Liver (tissue), 9 donors: ENCODE measurements around the gene PEX16. TPM values are rescaled to one million over a fixed set of nuclear protein-coding genes. Genes with fewer than 3 reads are reported as not detected.

Source experiments
- DNase-seq: peaks from one replicate; pipeline ENCODE4 v3.0.0-alpha.2; 2017; ENCODE audit warnings: low spot score
- H3K27ac ChIP-seq, 2 donors: one replicate each; pipeline ENCODE4 v1.7.0; 2013; ENCODE audit warnings: inconsistent platforms in 2 of 2, low read length in 2 of 2, control low read depth in 1 of 2, low read depth in 1 of 2, mild to moderate bottlenecking in 1 of 2
- H3K27me3 ChIP-seq, 4 donors: one replicate each; pipeline versions ENCODE4 v1.6.1 to v1.7.0; 2013; ENCODE audit warnings: low read length in 3 of 4, inconsistent platforms in 1 of 4, mild to moderate bottlenecking in 1 of 4, moderate library complexity in 1 of 4; ENCODE audit not compliant: control insufficient read depth in 4 of 4, insufficient read depth in 4 of 4
- H3K36me3 ChIP-seq, 4 donors: one replicate each; pipeline versions ENCODE4 v1.6.1 to v1.7.0; 2013; ENCODE audit warnings: low read length in 3 of 4, mild to moderate bottlenecking in 3 of 4, low read depth in 1 of 4, moderate library complexity in 1 of 4; ENCODE audit not compliant: control insufficient read depth in 4 of 4, insufficient read depth in 3 of 4
- H3K4me1 ChIP-seq, 4 donors: one replicate each; pipeline versions ENCODE4 v1.6.1 to v1.7.0; 2013; ENCODE audit warnings: low read length in 3 of 4, mild to moderate bottlenecking in 3 of 4, moderate library complexity in 1 of 4; ENCODE audit not compliant: control insufficient read depth in 4 of 4, insufficient read depth in 4 of 4
- H3K4me3 ChIP-seq, 3 donors: one replicate each; pipeline versions ENCODE4 v1.6.1 to v1.7.0; 2013; ENCODE audit warnings: low read length in 3 of 3, control low read depth in 1 of 3, low read depth in 1 of 3, mild to moderate bottlenecking in 1 of 3
- H3K9ac ChIP-seq, 2 donors: one replicate each; pipeline ENCODE4 v1.7.0; 2013; ENCODE audit warnings: low read length in 2 of 2, mild to moderate bottlenecking in 2 of 2, moderate library complexity in 2 of 2, control low read depth in 1 of 2, low read depth in 1 of 2
- H3K9me3 ChIP-seq, 4 donors: one replicate each; pipeline versions ENCODE4 v1.6.1 to v1.7.0; 2013; ENCODE audit warnings: low read length in 3 of 4; ENCODE audit not compliant: control insufficient read depth in 4 of 4
- CTCF ChIP-seq: fragments of 150-350 bp; IDR thresholded peaks from 2 replicates; pipeline ENCODE4 v1.5.1; 2017; ENCODE audit warnings: improper control_type of control experiment, low read depth, low read length; ENCODE audit not compliant: missing input control
- FOXA1 ChIP-seq: IDR thresholded peaks from 2 replicates; pipeline ENCODE4 v1.6.1; 2016; ENCODE audit warnings: antibody characterized with exemption
- FOXA2 ChIP-seq: IDR thresholded peaks from 2 replicates; pipeline ENCODE4 v1.6.1; 2016; ENCODE audit warnings: antibody characterized with exemption
- GABPA ChIP-seq, 2 donors: IDR thresholded peaks in 1 of 2; conservative IDR thresholded peaks in 1 of 2; 2 replicates each; pipeline ENCODE4 v1.6.1; 2016; ENCODE audit warnings: antibody characterized with exemption in 2 of 2, mild to moderate bottlenecking in 1 of 2, moderate library complexity in 1 of 2
- HNF4A ChIP-seq, 2 donors: conservative IDR thresholded peaks; 2 replicates each; pipeline ENCODE4 v1.6.1; 2016; ENCODE audit warnings: antibody characterized with exemption in 2 of 2, mild to moderate bottlenecking in 2 of 2
- RAD21 ChIP-seq, 2 donors: IDR thresholded peaks; 2 replicates each; pipeline ENCODE4 v1.6.1; 2016; ENCODE audit warnings: antibody characterized with exemption in 2 of 2, mild to moderate bottlenecking in 2 of 2
- RXRA ChIP-seq, 2 donors: IDR thresholded peaks; 2 replicates each; pipeline ENCODE4 v1.6.1; 2017 to 2018; ENCODE audit warnings: antibody characterized with exemption in 2 of 2, mild to moderate bottlenecking in 1 of 2
- SP1 ChIP-seq: IDR thresholded peaks from 2 replicates; pipeline ENCODE4 v1.6.1; 2018; ENCODE audit warnings: antibody characterized with exemption, mild to moderate bottlenecking
- TAF1 ChIP-seq: conservative IDR thresholded peaks from 2 replicates; pipeline ENCODE4 v1.6.1; 2016; ENCODE audit warnings: antibody characterized with exemption, mild to moderate bottlenecking
- YY1 ChIP-seq: IDR thresholded peaks from 2 replicates; pipeline ENCODE4 v1.6.1; 2016; ENCODE audit warnings: antibody characterized with exemption, mild to moderate bottlenecking
- WGBS: extraction: QIAGEN DNeasy Blood & Tissue Kit; methylation state at CpG from one replicate; pipeline ENCODE4 v1.1.7; 2013; 5-methylcytosine and 5-hydroxymethylcytosine counted together
- polyA plus RNA-seq, 2 donors: library from polyadenylated mRNA; stranded (reverse) in 1 of 2; unstranded in 1 of 2; fragments of 200-250 nt in 1 of 2; fragments of >200 nt in 1 of 2; fragmentation: Nextera tagmentation in 1 of 2; extraction: Ambion mirVana in 1 of 2; gene quantifications; one replicate each; pipeline versions ENCODE4 v1.2.1 to v1.2.3, GENCODE V29; 2013 to 2015
- total RNA-seq, 2 donors: library from RNA; depleted of rRNA; stranded (reverse); fragments of >200 nt; gene quantifications; one replicate each; pipeline ENCODE4 v1.2.3, GENCODE V29; 2014
- TF ChIP-seq, protein P1 (sequence below): IDR thresholded peaks from 2 replicates; pipeline ENCODE4 v1.6.1; 2016; ENCODE audit warnings: antibody characterized with exemption
- TF ChIP-seq, protein P2 (sequence below): IDR thresholded peaks from 2 replicates; pipeline ENCODE4 v1.6.1; 2016; ENCODE audit warnings: antibody characterized with exemption
- donor health status: healthy.
- donor health status: healthy.
- donor health status: healthy.
- donor health status: healthy.
- donor health status: healthy.

The PEX16 gene
- total and polyA plus RNA-seq, 4 donors = 18.8 to 41.2 (median 29.8) TPM

DNA sequence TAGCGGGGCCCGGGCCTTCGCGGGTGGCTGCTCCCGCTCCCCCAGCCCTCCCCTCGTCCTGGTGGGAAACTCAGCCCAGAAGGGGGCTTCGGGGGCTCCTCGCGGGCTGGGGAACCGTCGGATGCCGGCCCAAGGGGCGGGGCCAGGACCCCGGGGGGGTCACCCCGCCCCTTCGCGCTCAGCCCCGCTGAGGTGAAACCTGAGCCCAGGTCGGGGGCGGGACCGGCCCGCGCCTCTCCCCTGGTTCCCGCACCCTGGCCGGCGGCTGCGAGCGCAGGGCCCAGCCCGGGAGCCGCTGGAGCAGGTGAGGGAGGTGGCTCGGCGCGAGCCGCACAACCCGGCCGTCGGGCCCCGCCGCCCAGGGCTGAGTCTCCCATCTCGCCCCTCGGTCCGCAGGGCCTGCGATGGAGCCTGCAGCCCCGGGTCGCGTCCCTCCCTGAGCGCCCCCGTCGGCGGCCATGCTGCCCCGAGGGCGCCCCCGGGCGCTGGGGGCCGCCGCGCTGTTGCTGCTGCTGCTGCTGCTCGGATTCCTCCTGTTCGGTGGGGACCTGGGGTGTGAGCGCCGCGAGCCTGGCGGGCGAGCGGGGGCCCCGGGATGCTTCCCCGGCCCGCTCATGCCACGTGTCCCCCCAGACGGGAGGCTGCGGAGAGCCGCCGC, 4.9 kb upstream of the PEX16 start, which contains the start of gene LARGE2:
TSS of gene LARGE2 (plus strand) at position 232 of the 658 bp plus-strand sequence. CDS start at position 459, 227 bp downstream.
- TF ChIP-seq, protein P1, sequence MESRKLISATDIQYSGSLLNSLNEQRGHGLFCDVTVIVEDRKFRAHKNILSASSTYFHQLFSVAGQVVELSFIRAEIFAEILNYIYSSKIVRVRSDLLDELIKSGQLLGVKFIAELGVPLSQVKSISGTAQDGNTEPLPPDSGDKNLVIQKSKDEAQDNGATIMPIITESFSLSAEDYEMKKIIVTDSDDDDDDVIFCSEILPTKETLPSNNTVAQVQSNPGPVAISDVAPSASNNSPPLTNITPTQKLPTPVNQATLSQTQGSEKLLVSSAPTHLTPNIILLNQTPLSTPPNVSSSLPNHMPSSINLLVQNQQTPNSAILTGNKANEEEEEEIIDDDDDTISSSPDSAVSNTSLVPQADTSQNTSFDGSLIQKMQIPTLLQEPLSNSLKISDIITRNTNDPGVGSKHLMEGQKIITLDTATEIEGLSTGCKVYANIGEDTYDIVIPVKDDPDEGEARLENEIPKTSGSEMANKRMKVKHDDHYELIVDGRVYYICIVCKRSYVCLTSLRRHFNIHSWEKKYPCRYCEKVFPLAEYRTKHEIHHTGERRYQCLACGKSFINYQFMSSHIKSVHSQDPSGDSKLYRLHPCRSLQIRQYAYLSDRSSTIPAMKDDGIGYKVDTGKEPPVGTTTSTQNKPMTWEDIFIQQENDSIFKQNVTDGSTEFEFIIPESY = no peak
- TF ChIP-seq TAF1 = no peak
- TF ChIP-seq FOXA2 = no peak
- TF ChIP-seq, protein P2, sequence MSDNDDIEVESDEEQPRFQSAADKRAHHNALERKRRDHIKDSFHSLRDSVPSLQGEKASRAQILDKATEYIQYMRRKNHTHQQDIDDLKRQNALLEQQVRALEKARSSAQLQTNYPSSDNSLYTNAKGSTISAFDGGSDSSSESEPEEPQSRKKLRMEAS = no peak
- TF ChIP-seq CTCF = no peak
- TF ChIP-seq YY1 = no peak
- TF ChIP-seq GABPA (IDR thresholded peaks at IDR 0.05 in 1 of 2, conservative IDR thresholded peaks at IDR 0.05 in 1 of 2) = no peak
- TF ChIP-seq HNF4A (conservative IDR thresholded peaks at IDR 0.05) = no peak
- no peak for TF ChIP-seq RAD21 (IDR thresholded peaks at IDR 0.05)
- no peak within 1 kb of the TSS for H3K9ac ChIP-seq
- peak within 1 kb of the TSS in 1 of 3 donors; percentile 51 for H3K4me3 ChIP-seq
- H3K27me3 ChIP-seq = no peaks in the 10 kb centered on the region
- 2% methylated on average over 73 of the region's 73 CpGs for whole genome bisulfite sequencing
- no peak within 1 kb of the TSS for H3K27ac ChIP-seq
- H3K4me1 ChIP-seq = peaks cover 0 to 15% (median 9%) of the 10 kb centered on the region in 4 donors
- no peaks in the 10 kb centered on the region for H3K9me3 ChIP-seq
- no peaks in the 10 kb centered on the region for H3K36me3 ChIP-seq
- no peak for DNase-seq

- no peaks in the 10 kb centered on the region for H3K36me3 ChIP-seq
- no peak for DNase-seq
- H3K27ac ChIP-seq = no peak overlapping the region
- H3K9ac ChIP-seq = no peak overlapping the region
- H3K27me3 ChIP-seq = no peaks in the 10 kb centered on the region
- peak overlapping the region in 1 of 3 donors; percentile 51 for H3K4me3 ChIP-seq
- TF ChIP-seq FOXA1 (no peak), HNF4A (conservative IDR thresholded peaks at IDR 0.05) (no peak), SP1 (peak; percentile 22), TAF1 (no peak), RXRA (IDR thresholded peaks at IDR 0.05) (no peak)
- TF ChIP-seq, protein P2 = no peak
- no peaks in the 10 kb centered on the region for H3K9me3 ChIP-seq
- peaks cover 4 to 22% (median 12%) of the 10 kb centered on the region in 4 donors for H3K4me1 ChIP-seq
- WGBS = 29% methylated on average over 54 of the region's 54 CpGs
These were observed 4.1 kb upstream of the PEX16 start for GRCh38 chr11:45921561-45922424.
